SU-DHL-6 (cell line): ENCODE data around the gene CDC42EP4.

Experiments used
- CTCF ChIP-seq: fragments of 200-600 bp; sonication (generic); IDR thresholded peaks from one replicate; pipeline ENCODE4 v1.5.1; 2017; ENCODE audit warnings: antibody characterized with exemption, mild to moderate bottlenecking, low read length, moderate library complexity; ENCODE audit not compliant: insufficient read depth, poor library complexity, severe bottlenecking
- EZH2phosphoT487 ChIP-seq: fragments of 200-600 bp; sonication (generic), shearing (Covaris generic); conservative IDR thresholded peaks from 2 replicates; pipeline ENCODE4 v1.6.1; 2018; ENCODE audit warnings: mild to moderate bottlenecking, antibody characterized with exemption, low read length, moderate library complexity, mixed read lengths

GRCh38 chr17:73311428-73311780 is 397 bp downstream of the CDC42EP4 start:
- TF ChIP-seq CTCF (no peak), EZH2phosphoT487 (no peak)
